ENCODE results near the gene PTPA. TPM values are rescaled to one million over a fixed set of nuclear protein-coding genes. Genes with fewer than 3 reads are reported as not detected.

PTPA gene
- total and polyA plus RNA-seq, 2 of the 4 experiments (the other 2 are of a cell fraction) = 124 to 149 TPM

- Histone ChIP-seq H3K14ac (replicated peaks; ENCODE audit: low read depth, low read length) (no peak overlapping the region), H3K9ac (ENCODE audit: low read depth, low read length) (no peak overlapping the region; the same call in 1 of the 2 replicates), H2AK5ac (ENCODE audit: low read depth, low read length) (no peak overlapping the region), H3K27me3 (ENCODE audit: control insufficient read depth, insufficient read depth, low read length) (no peaks in the 10 kb centered on the region), H4K91ac (ENCODE audit: insufficient read depth, low read depth, low read length) (no peak overlapping the region), H3K9me3 (ENCODE audit: control insufficient read depth, insufficient read depth, low read length) (no peaks in the 10 kb centered on the region), H3K56ac (ENCODE audit: extremely low read depth, insufficient read depth, low read length) (no peak overlapping the region), H2BK120ac (ENCODE audit: low read depth, low read length) (no peak overlapping the region), H2BK20ac (ENCODE audit: low read depth, low read length) (no peak overlapping the region), H2BK15ac (ENCODE audit: low read depth, low read length) (no peak overlapping the region), H3K4me1 (ENCODE audit: control insufficient read depth, insufficient read depth, low read length) (peaks cover 5% of the 10 kb centered on the region), H3K4ac (ENCODE audit: low read depth, low read length) (no peak overlapping the region), H3K4me2 (ENCODE audit: low read depth, low read length) (no peak overlapping the region), H2AFZ (replicated peaks; ENCODE audit: low read length, poor library complexity) (no peak overlapping the region), H3K4me3 (ENCODE audit: insufficient read depth, low read depth, low read length) (no peak overlapping the region), H4K8ac (ENCODE audit: low read depth in 2 of 2, low read length in 2 of 2) (no peak overlapping the region), H2BK5ac (ENCODE audit: low read depth, low read length, poor library complexity, severe bottlenecking) (no peak overlapping the region), H3K18ac (ENCODE audit: low read depth, low read length) (no peak overlapping the region), H4K5ac (ENCODE audit: low read depth, low read length) (no peak overlapping the region), H3K36me3 (ENCODE audit: control insufficient read depth, insufficient read depth, low read length) (peaks cover 39% of the 10 kb centered on the region), H3K27ac (ENCODE audit: insufficient read depth, low read length) (no peak overlapping the region), H4K20me1 (ENCODE audit: insufficient read depth, low read length) (peaks cover 17% of the 10 kb centered on the region), H2AK9ac (replicated peaks; ENCODE audit: low read depth, low read length, poor library complexity) (no peak overlapping the region), H3K23ac (ENCODE audit: low read depth, low read length) (no peak overlapping the region), H3K9me1 (ENCODE audit: insufficient read depth, low read length) (peaks cover 8% of the 10 kb centered on the region; the same call in 1 of the 2 replicates), H3K79me1 (ENCODE audit: low read depth in 1 of 2, low read length in 2 of 2) (peaks cover 21 to 74% of the 10 kb centered on the region in 2 experiments)
- in situ Hi-C loops (cut with MboI; ENCODE audit: low sequenced_read_pairs) = no loop called here
- WGBS, 2 experiments (ENCODE audit: extremely low coverage in 2 of 2, insufficient read length in 1 of 2) = 53% methylated on average over 2 of the region's 3 CpGs; no CpG with 5 or more reads in 1 of the 2 experiments
- no peak for DNase-seq
- POLR2A ChIA-PET (ENCODE audit: unreplicated experiment) = no interaction called here
- CTCF ChIA-PET = interaction anchor here (1.1 kb wide), 1 partner anchor 15 kb away, joined by 3 read pairs; no protein-coding TSS in a partner anchor
- TF ChIP-seq POLR2A (IDR thresholded peaks at IDR 0.05; ENCODE audit: low read depth, low read length) (no peak), CEBPB (IDR thresholded peaks at IDR 0.05; ENCODE audit: low read depth, low read length) (no peak), NFE2L2 (IDR thresholded peaks at IDR 0.05; ENCODE audit: low read depth, low read length) (no peak), BHLHE40 (IDR thresholded peaks at IDR 0.05; ENCODE audit: low read depth, low read length) (no peak), MXI1 (IDR thresholded peaks at IDR 0.05; ENCODE audit: borderline replicate concordance, low read depth, low read length) (no peak), SMC3 (IDR thresholded peaks at IDR 0.05; ENCODE audit: low read depth, low read length) (no peak), FOS (IDR thresholded peaks at IDR 0.05; ENCODE audit: low read depth, low read length) (no peak), CTCF (conservative IDR thresholded peaks at IDR 0.05; ENCODE audit: low read depth, low read length) (no peak), RCOR1 (IDR thresholded peaks at IDR 0.05; ENCODE audit: insufficient replicate concordance, low read length) (no peak), ELK1 (IDR thresholded peaks at IDR 0.05; ENCODE audit: borderline replicate concordance, low read depth, low read length) (no peak), RFX5 (IDR thresholded peaks at IDR 0.05; ENCODE audit: low read depth, low read length) (no peak), RAD21 (IDR thresholded peaks at IDR 0.05; ENCODE audit: low read length) (no peak), USF2 (IDR thresholded peaks at IDR 0.05; ENCODE audit: low read depth, low read length) (no peak), MAFK (IDR thresholded peaks at IDR 0.05; ENCODE audit: low read depth, low read length) (no peak), MAZ (IDR thresholded peaks at IDR 0.05; ENCODE audit: borderline replicate concordance, low read depth, low read length) (no peak), CHD1 (IDR thresholded peaks at IDR 0.05; ENCODE audit: low read depth, low read length) (no peak)
- intact Hi-C loops (cut with micrococcal nuclease) = no loop called here
- dilution Hi-C loops (cut with HindIII; ENCODE audit: low sequenced_read_pairs, unreplicated experiment) = no loop called here
- no TSS peak for BruUV-seq (replicated peaks)
- no peak for ATAC-seq (ENCODE audit: low read depth)
These were observed 13.4 kb downstream of the PTPA start for GRCh38 chr9:129124506-129125069.

Data from IMR-90 (cell line).